Loucy (cell line): Measurements from ENCODE around the gene CHN1.

Experiments used
- H2AFZ ChIP-seq: fragments of 200-600 bp; sonication (generic); 2 replicates; pipeline ENCODE4 v1.6.0; 2016; ENCODE audit warnings: antibody characterized with exemption, mild to moderate bottlenecking, low read length, moderate library complexity
- H3F3A ChIP-seq: fragments of 200-600 bp; 2 replicates; pipeline ENCODE4 v1.6.0; 2016; ENCODE audit warnings: antibody characterized with exemption, low read depth, mild to moderate bottlenecking
- H3K27me3 ChIP-seq: fragments of 200-600 bp; sonication (generic); 2 replicates; pipeline ENCODE4 v1.6.1; 2014; ENCODE audit warnings: low read length, mild to moderate bottlenecking; ENCODE audit not compliant: insufficient read depth, poor library complexity, severe bottlenecking
- H3K36me3 ChIP-seq: fragments of 200-600 bp; sonication (generic); 2 replicates; pipeline ENCODE4 v1.6.1; 2016; ENCODE audit warnings: low read length; ENCODE audit not compliant: insufficient read depth
- H3K4me1 ChIP-seq: fragments of 200-600 bp; sonication (generic); 2 replicates; pipeline ENCODE4 v1.5.1; 2014; ENCODE audit warnings: low read length, mild to moderate bottlenecking; ENCODE audit not compliant: insufficient read depth, poor library complexity, severe bottlenecking
- H3K4me2 ChIP-seq: fragments of 200-600 bp; sonication (generic); 2 replicates; pipeline ENCODE4 v1.6.0; 2014; ENCODE audit warnings: antibody characterized with exemption, low read length, low read depth, mild to moderate bottlenecking; ENCODE audit not compliant: poor library complexity, severe bottlenecking
- H3K4me3 ChIP-seq: fragments of 200-600 bp; sonication (generic); 2 replicates; pipeline ENCODE4 v1.5.1; 2014; ENCODE audit warnings: low read length, mild to moderate bottlenecking, mixed read lengths; ENCODE audit not compliant: poor library complexity, severe bottlenecking
- H3K79me2 ChIP-seq: fragments of 200-600 bp; sonication (generic); 2 replicates; pipeline ENCODE4 v1.6.1; 2014; ENCODE audit warnings: low read length; ENCODE audit not compliant: insufficient read depth
- H3K9ac ChIP-seq: fragments of 200-600 bp; sonication (generic); 2 replicates; pipeline ENCODE4 v1.6.0; 2014; ENCODE audit warnings: mild to moderate bottlenecking, low read depth, low read length, moderate library complexity; ENCODE audit not compliant: poor library complexity, severe bottlenecking
- H3K9me2 ChIP-seq: fragments of 200-600 bp; sonication (generic); replicated peaks from 2 replicates; pipeline ENCODE4 v1.6.1; 2016; ENCODE audit warnings: low read depth, low read length, mixed read lengths
- H3K9me3 ChIP-seq: fragments of 200-600 bp; sonication (generic); 2 replicates; pipeline ENCODE4 v1.6.1; 2014; ENCODE audit warnings: mild to moderate bottlenecking, antibody characterized with exemption, low read length, low read depth; ENCODE audit not compliant: insufficient read depth
- H4K20me1 ChIP-seq: fragments of 200-600 bp; sonication (generic); 2 replicates; pipeline ENCODE4 v1.6.0; 2014; ENCODE audit warnings: antibody characterized with exemption, low read length, mild to moderate bottlenecking; ENCODE audit not compliant: insufficient read depth, poor library complexity, severe bottlenecking
- CTCF ChIP-seq: fragments of 200-600 bp; sonication (generic); conservative IDR thresholded peaks from 2 replicates; pipeline ENCODE4 v1.5.1; 2014; ENCODE audit warnings: mild to moderate bottlenecking, antibody characterized with exemption, low read length
- EZH2phosphoT487 ChIP-seq: fragments of 200-600 bp; IDR thresholded peaks from 2 replicates; pipeline ENCODE4 v1.6.1; 2018; ENCODE audit warnings: antibody characterized with exemption, mild to moderate bottlenecking, moderate library complexity, borderline replicate concordance

Gene CHN1

GRCh38 chr2:174800436-174801205 lies 204.6 kb downstream of the CHN1 start:
- Histone ChIP-seq H3K4me1 (peaks cover 4% of the 10 kb centered on the region), H3K27me3 (no peaks in the 10 kb centered on the region), H4K20me1 (no peaks in the 10 kb centered on the region), H2AFZ (peak overlapping the region; percentile 45; the same call in 1 of the 2 replicates), H3K4me2 (no peak overlapping the region), H3K9me3 (no peaks in the 10 kb centered on the region), H3K9ac (no peak overlapping the region), H3K9me2 (no peaks in the 10 kb centered on the region), H3K79me2 (no peaks in the 10 kb centered on the region), H3F3A (no peaks in the 10 kb centered on the region), H3K36me3 (no peaks in the 10 kb centered on the region), H3K4me3 (no peak overlapping the region)
- TF ChIP-seq CTCF: no peak
- no peak for TF ChIP-seq EZH2phosphoT487

GRCh38 chr2:174798801-174799200 lies 206.4 kb downstream of the CHN1 start:
- peaks cover 4% of the 10 kb centered on the region for H3K4me1 ChIP-seq
- H3K4me3 ChIP-seq: no peak overlapping the region
- TF ChIP-seq CTCF: no peak
- TF ChIP-seq EZH2phosphoT487: no peak
- no peaks in the 10 kb centered on the region for H3K36me3 ChIP-seq
- no peaks in the 10 kb centered on the region for H4K20me1 ChIP-seq
- H3K9me3 ChIP-seq: no peaks in the 10 kb centered on the region
- no peaks in the 10 kb centered on the region for H3K9me2 ChIP-seq
- no peak overlapping the region for H3K9ac ChIP-seq
- H2AFZ ChIP-seq: no peak overlapping the region
- no peak overlapping the region for H3K4me2 ChIP-seq
- H3K27me3 ChIP-seq: no peaks in the 10 kb centered on the region
- H3F3A ChIP-seq: no peaks in the 10 kb centered on the region
- H3K79me2 ChIP-seq: no peaks in the 10 kb centered on the region

GRCh38 chr2:174797781-174798276 lies 207.4 kb downstream of the CHN1 start:
- Histone ChIP-seq H3K9me2 (no peaks in the 10 kb centered on the region), H3F3A (no peaks in the 10 kb centered on the region), H3K9ac (no peak overlapping the region), H2AFZ (no peak overlapping the region), H3K27me3 (no peaks in the 10 kb centered on the region), H4K20me1 (no peaks in the 10 kb centered on the region), H3K36me3 (no peaks in the 10 kb centered on the region), H3K4me1 (peaks cover 4% of the 10 kb centered on the region), H3K79me2 (no peaks in the 10 kb centered on the region), H3K9me3 (no peaks in the 10 kb centered on the region), H3K4me3 (no peak overlapping the region), H3K4me2 (no peak overlapping the region)
- TF ChIP-seq EZH2phosphoT487: no peak
- no peak for TF ChIP-seq CTCF
